Stimulated activated CD8-positive, alpha-beta memory T cell treated with anti-CD3 and anti-CD28 coated beads, Interleukin-15, amount 100 ng/mL, for 4 hours (primary cell): ENCODE data around the gene SERPINA12.

ENCODE experiments used
- DNase-seq, 2 donors: peaks; one replicate each; pipeline ENCODE4 v3.0.0-alpha.2; 2020; ENCODE audit warnings: low read depth in 2 of 2

The SERPINA12 gene

DNA sequence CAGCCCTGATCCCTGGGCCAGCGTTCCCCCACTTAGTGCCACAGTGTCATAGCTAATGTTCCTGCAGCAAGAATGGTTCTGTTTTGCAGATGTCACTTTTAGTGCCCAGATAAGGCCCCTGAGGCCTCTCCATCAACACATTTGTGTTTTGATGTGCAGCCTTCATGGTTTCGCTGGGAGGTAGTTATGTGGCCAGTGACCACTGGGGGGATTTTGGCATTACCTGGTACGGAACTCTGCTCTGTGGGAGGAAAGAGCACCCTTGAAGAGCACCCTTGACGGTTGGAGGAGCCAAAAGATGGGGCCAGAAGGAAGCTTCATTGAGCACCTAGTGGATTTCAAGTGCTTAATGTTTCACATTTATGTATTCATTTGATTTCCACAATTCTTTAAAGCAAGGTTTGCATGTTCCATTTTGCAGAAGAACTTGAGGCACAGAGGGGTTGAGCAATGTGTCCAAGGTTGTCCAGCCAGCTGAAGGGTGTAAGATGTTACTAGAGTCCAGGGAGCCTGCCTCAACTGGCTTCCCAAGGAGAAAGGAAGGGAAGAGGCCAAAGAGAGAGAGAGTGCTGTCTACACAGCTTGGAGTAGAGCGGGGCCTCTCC is 69.7 kb downstream of the SERPINA12 start:
- DNase-seq, result no peak
